ENCODE results near the gene SMARCC2. TPM values are rescaled to one million over a fixed set of nuclear protein-coding genes. Genes with fewer than 3 reads are reported as not detected.

The SMARCC2 gene
- total and polyA plus RNA-seq, 2 of the 13 experiments (the other 11 are each of a cell fraction or from before 2014, with no cell fraction given): 21.3 to 24.1 TPM

GRCh38 chr12:56119361-56119796 lies 69.9 kb downstream of the SMARCC2 start (continued):
- TF ChIP-seq ZNF326 (CRISPR knock-in tag; IDR thresholded peaks at IDR 0.05; ENCODE audit: borderline replicate concordance) (no peak), KDM3A (CRISPR knock-in tag; IDR thresholded peaks at IDR 0.05; ENCODE audit: low read depth) (peak; percentile 28; the same call in 1 of the 2 replicates), SRSF4 (IDR thresholded peaks at IDR 0.05; ENCODE audit: low read depth, low read length, poor library complexity, severe bottlenecking) (no peak), MLXIP (CRISPR knock-in tag; IDR thresholded peaks at IDR 0.05; ENCODE audit: borderline replicate concordance) (no peak), CREBL2 (CRISPR knock-in tag; IDR thresholded peaks at IDR 0.05; ENCODE audit: borderline replicate concordance) (no peak), ZNF562 (CRISPR knock-in tag; IDR thresholded peaks at IDR 0.05; ENCODE audit: borderline replicate concordance) (no peak), ZNF484 (CRISPR knock-in tag; IDR thresholded peaks at IDR 0.05; ENCODE audit: borderline replicate concordance, low read depth) (no peak), ZNF44 (CRISPR knock-in tag; IDR thresholded peaks at IDR 0.05) (no peak), TFDP2 (CRISPR knock-in tag; IDR thresholded peaks at IDR 0.05) (0 out of 2 replicates have a peak, but pooled peaks have one; percentile 52), KLF15 (CRISPR knock-in tag; IDR thresholded peaks at IDR 0.05; ENCODE audit: borderline replicate concordance) (no peak), IRF2 (CRISPR knock-in tag; IDR thresholded peaks at IDR 0.05) (no peak), DPF2 (CRISPR knock-in tag; IDR thresholded peaks at IDR 0.05; ENCODE audit: borderline replicate concordance, low read depth) (no peak), ZBTB7B (CRISPR knock-in tag; IDR thresholded peaks at IDR 0.05) (no peak), NCOA2 (CRISPR knock-in tag; IDR thresholded peaks at IDR 0.05) (0 out of 2 replicates have a peak, but pooled peaks have one; percentile 23), HNF1B (CRISPR knock-in tag; IDR thresholded peaks at IDR 0.05) (0 out of 2 replicates have a peak, but pooled peaks have one; percentile 35), REST (IDR thresholded peaks at IDR 0.05; ENCODE audit: borderline replicate concordance in 1 of 2, low read depth in 1 of 2, low read length in 2 of 2) (no peak), ZSCAN9 (CRISPR knock-in tag; IDR thresholded peaks at IDR 0.05; ENCODE audit: borderline replicate concordance) (no peak), CBX5 (CRISPR knock-in tag; IDR thresholded peaks at IDR 0.05; ENCODE audit: borderline replicate concordance) (no peak), ZFP90 (CRISPR knock-in tag; IDR thresholded peaks at IDR 0.05; ENCODE audit: borderline replicate concordance) (0 out of 2 replicates have a peak, but pooled peaks have one; percentile 35), SIX1 (CRISPR knock-in tag; IDR thresholded peaks at IDR 0.05; ENCODE audit: borderline replicate concordance) (no peak), NFE2 (CRISPR knock-in tag; IDR thresholded peaks at IDR 0.05) (no peak)
